ENCODE measurements around the gene FBL. TPM values are rescaled to one million over a fixed set of nuclear protein-coding genes. Genes with fewer than 3 reads are reported as not detected.

Gene FBL
- total RNA-seq, 2 donors from 2014 or later, result 52.7 to 103 TPM

GRCh38 chr19:39870171-39870971 is 24.2 kb upstream of the FBL start:
- no peak for ATAC-seq (ENCODE audit: insufficient number of reproducible peaks, low FRiP score, low read depth)
- no peaks in the 10 kb centered on the region for H3K36me3 ChIP-seq
- no peak for DNase-seq (ENCODE audit: low spot score)
- no peaks in the 10 kb centered on the region for H3K9me3 ChIP-seq
- TF ChIP-seq CTCF (IDR thresholded peaks at IDR 0.05), result no peak
- no peaks in the 10 kb centered on the region for H3K4me1 ChIP-seq (ENCODE audit: control insufficient read depth in 1 of 2, low read depth in 2 of 2)
- no peak overlapping the region for H3K4me3 ChIP-seq
- no peak overlapping the region for H3K27ac ChIP-seq
- H3K27me3 ChIP-seq (replicated peaks; ENCODE audit: insufficient read depth), result no peaks in the 10 kb centered on the region

- H3K27ac ChIP-seq, result no peak overlapping the region
- no peak for DNase-seq (ENCODE audit: low spot score)
- no peaks in the 10 kb centered on the region for H3K4me1 ChIP-seq (ENCODE audit: control insufficient read depth in 1 of 2, low read depth in 2 of 2)
- no peak for TF ChIP-seq CTCF (IDR thresholded peaks at IDR 0.05)
- H3K27me3 ChIP-seq (replicated peaks; ENCODE audit: insufficient read depth), result no peaks in the 10 kb centered on the region
- no peaks in the 10 kb centered on the region for H3K9me3 ChIP-seq
- H3K4me3 ChIP-seq, result no peak overlapping the region
- ATAC-seq (ENCODE audit: insufficient number of reproducible peaks, low FRiP score, low read depth), result no peak
- no peaks in the 10 kb centered on the region for H3K36me3 ChIP-seq
Measured at GRCh38 chr19:39867952-39868351, 21.8 kb upstream of the FBL start.

GRCh38 chr19:39867133-39867532 is 21.0 kb upstream of the FBL start:
- Histone ChIP-seq H3K4me3 (no peak overlapping the region), H3K4me1 (ENCODE audit: control insufficient read depth in 1 of 2, low read depth in 2 of 2) (no peaks in the 10 kb centered on the region), H3K9me3 (no peaks in the 10 kb centered on the region), H3K27ac (no peak overlapping the region), H3K36me3 (no peaks in the 10 kb centered on the region), H3K27me3 (replicated peaks; ENCODE audit: insufficient read depth) (no peaks in the 10 kb centered on the region)
- ATAC-seq (ENCODE audit: insufficient number of reproducible peaks, low FRiP score, low read depth) (no peak), DNase-seq (ENCODE audit: low spot score) (no peak)
- no peak for TF ChIP-seq CTCF (IDR thresholded peaks at IDR 0.05)

- H3K36me3 ChIP-seq, result no peaks in the 10 kb centered on the region
- H3K27ac ChIP-seq, result no peak overlapping the region
- DNase-seq (ENCODE audit: low spot score), result no peak
- H3K4me3 ChIP-seq, result no peak overlapping the region
- H3K4me1 ChIP-seq (ENCODE audit: control insufficient read depth in 1 of 2, low read depth in 2 of 2), result no peaks in the 10 kb centered on the region
- H3K9me3 ChIP-seq, result no peaks in the 10 kb centered on the region
- no peaks in the 10 kb centered on the region for H3K27me3 ChIP-seq (replicated peaks; ENCODE audit: insufficient read depth)
- TF ChIP-seq CTCF (IDR thresholded peaks at IDR 0.05), result no peak
- ATAC-seq (ENCODE audit: insufficient number of reproducible peaks, low FRiP score, low read depth), result no peak
Measured at GRCh38 chr19:39865953-39866352, 19.8 kb upstream of the FBL start.

- no peak for DNase-seq (ENCODE audit: low spot score)
- Histone ChIP-seq H3K9me3 (no peaks in the 10 kb centered on the region), H3K27ac (no peak overlapping the region), H3K36me3 (no peaks in the 10 kb centered on the region), H3K4me1 (ENCODE audit: control insufficient read depth in 1 of 2, low read depth in 2 of 2) (no peaks in the 10 kb centered on the region), H3K27me3 (replicated peaks; ENCODE audit: insufficient read depth) (no peaks in the 10 kb centered on the region), H3K4me3 (no peak overlapping the region)
- ATAC-seq (ENCODE audit: insufficient number of reproducible peaks, low FRiP score, low read depth), result no peak
- TF ChIP-seq CTCF (IDR thresholded peaks at IDR 0.05), result no peak
Measured at GRCh38 chr19:39865186-39865585, 19.0 kb upstream of the FBL start.
